Measurements from ENCODE around the gene FICD.

GRCh38 chr12:108562348-108563135 lies 47.5 kb downstream of the FICD start, which contains the start of gene ISCU:
- TF ChIP-seq CTCF (IDR thresholded peaks at IDR 0.05 in 8 of 11, conservative IDR thresholded peaks at IDR 0.05 in 3 of 11) (peak in 5 of 11 experiments; percentile 11 to 42 (median 22)), POLR2AphosphoS5 (IDR thresholded peaks at IDR 0.05) (peak; percentile 95 to 98 (median 97)), POLR2A (IDR thresholded peaks at IDR 0.05) (peak; percentile 73 to 90 (median 76))
